ENCODE data around the gene SHROOM3.

SHROOM3 gene

DNA sequence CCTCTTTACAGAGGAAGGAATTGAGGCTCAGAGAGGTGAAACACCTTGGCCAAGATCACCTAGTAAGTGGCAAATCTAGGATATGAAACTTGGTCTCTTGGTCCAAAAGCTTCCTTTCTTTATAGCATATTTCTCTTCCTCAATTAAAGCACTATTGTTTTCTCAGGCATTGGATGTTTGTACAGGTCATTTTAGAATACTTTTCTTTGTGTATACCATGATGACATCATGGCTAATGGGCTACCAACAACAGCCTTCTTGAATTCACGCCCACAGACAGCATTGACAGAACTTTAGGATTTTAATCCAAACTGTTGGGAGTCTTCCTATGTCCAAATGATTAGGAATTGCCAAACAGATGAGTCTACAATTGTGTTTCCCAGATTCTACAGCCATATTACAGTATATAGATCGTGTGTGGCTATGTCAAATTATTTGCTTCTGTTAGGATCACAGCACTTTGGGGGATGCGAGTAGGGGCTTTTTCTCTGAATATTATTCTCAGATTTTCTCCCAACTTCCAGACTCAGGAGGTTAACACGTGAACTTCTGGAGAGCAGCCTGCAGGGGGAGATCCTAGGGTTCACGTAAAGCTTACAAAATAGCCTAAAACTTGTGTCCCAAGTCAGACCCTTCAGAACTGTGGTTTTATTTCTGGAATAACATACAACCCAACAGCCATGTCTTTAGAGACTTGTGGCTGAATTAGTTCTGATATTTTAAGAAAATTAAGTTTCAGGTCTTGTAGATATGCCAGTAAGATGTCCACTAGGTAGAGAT lies 191.8 kb downstream of the SHROOM3 start:
- DNase-seq: no peak

DNA sequence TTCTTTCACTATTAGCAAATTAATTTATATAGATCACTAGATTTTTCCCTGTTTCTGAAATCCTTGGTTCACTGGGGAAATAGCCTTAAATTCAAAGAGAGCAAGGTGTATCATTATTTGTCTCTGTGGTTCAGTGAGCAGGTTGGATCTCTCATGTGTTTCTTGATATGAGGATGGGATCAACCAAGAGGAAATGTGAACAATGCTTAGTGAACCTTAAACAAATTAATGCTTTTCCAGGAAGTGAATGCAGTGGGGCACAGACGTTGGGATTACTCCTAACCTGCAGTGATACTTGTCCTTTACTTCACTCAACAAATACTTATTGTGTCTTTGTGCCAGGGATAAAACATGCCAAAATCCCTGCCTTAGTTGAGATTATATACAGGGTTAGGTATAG lies 193.2 kb downstream of the SHROOM3 start:
- DNase-seq: no peak

DNA sequence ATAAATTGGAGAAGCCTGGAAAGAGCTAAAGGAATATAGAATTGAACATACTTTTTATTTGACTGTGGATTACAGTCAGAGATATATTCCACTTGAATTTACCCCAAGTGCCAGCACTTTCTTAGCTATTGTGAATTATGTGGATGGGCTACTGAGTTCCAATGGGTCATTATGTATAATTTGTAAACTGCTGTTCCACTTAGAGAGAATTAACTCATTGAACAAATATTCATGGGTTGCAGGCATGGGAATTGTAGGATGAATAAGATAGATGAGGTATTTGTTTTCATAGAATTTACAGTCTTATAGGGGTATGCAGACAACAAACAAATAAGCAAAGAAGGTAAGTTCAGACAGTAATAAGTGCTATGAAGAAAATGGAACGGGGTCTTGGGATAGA lies 195.7 kb downstream of the SHROOM3 start:
- no peak for DNase-seq

DNA sequence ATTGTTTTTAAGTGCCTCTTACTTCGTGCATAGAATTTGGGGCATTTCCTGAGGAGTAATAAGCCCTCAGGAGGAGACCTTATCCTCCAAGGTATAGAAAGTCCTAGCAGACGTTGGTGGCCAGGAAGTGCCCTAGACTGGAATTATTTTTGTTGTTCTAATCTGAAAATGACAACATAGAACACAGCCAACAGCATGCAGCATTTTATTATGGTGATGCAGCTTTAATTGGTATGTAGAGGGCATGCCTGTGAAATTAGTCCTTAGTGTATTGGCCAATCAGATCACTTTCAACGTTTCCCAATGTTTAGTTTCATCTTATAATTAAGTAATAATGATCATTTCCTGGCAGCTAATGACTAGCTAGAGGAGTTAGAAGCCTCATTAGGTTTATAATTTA lies 199.2 kb downstream of the SHROOM3 start:
- DNase-seq: no peak

DNA sequence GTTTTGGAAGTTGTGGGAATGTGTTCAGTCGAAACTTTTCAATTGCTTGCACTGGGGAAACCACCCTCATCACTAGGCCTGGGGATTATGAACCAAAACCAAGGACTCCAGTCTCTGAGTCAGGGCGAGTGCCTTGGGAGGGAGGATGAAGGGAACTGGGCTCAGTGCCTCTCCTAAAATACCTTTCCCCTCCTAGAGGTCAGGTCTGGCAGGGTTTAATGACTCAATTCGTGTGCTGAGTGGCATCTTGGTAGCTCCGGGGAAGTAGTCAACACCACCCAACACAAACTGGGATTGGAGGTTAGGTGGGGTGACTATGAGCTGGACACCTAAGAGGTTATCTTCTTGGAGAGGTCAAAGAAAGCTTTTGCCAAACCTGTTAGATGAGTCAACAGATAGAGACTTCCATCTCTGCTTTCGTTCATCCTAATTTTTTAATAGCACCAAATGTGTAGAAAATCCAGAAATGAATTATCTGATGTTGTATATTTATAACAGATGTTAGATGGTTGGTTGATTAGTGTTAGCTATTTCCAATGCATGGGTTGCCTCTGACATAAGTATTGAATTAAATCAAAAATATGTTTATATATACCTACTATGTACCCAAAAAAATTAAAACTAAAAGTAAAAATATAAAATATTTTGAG lies 202.8 kb downstream of the SHROOM3 start:
- no peak for DNase-seq

DNA sequence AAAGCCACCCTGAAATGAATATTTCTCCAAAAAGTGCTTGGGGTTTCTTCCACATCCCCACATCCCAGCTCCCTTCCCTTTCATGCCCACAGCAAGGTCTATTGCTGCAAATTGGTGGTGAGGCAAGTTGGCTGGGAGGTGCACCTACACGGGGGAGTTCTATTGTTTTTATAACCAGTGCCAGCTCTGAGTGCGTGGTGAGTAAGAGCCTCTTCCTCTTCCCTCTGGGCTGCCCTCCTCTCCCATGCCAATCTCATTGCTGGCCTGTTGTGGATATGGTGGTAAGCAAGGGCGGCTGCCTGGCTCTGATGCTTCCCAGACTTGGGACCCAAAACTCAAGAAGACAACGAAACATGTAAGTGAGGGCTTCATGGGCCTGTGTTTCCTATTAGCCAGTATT lies 204.3 kb downstream of the SHROOM3 start:
- no peak for DNase-seq

DNA sequence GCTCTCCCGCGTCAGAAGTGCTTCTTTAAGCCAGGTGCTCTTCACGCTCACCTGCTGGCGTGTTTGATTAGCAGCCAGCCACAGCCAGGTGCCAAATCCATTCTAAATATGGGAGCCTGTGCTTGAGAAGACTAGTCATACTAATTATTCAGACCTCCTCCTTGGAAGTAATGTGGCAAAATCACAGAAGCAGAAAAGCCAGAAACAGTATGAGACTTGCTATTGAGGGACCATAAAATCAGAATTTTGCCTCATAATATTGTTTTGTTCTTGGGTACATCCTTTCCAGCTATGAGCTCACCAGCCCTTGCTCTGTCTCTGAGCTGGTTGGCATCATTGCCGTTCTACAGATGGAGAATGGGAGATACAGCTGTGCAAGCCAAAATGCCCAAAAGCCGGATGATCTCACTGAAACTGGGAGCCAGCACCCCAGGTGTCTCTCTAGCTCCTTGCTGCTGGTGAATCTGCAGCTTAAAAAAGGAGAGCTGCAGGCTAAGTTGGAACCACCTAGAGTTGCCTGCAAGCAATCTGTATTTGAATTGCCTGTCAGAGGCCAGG lies 205.4 kb downstream of the SHROOM3 start:
- peak in 2 of 14 donors; percentile 26 to 97 for DNase-seq

DNA sequence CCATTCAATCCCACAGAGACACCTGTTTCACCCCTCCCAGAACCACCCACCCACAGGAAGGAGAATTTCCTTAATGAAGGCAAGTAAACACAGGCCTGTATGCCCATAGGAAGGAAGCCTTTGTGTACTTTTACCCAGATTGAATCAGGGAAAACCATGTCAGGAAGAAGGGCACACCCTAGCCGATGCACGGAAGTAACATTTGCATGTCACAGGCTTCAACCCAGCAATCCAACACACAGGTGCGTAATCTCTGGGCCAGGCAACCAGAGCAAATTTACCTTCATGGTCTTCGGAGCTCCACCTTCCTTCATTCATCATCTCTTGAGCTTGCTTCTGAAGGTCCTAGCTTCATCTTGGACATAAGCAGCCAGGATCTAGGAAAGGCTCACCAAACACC lies 206.3 kb downstream of the SHROOM3 start:
- DNase-seq: peak in 1 of 14 donors; percentile 32

DNA sequence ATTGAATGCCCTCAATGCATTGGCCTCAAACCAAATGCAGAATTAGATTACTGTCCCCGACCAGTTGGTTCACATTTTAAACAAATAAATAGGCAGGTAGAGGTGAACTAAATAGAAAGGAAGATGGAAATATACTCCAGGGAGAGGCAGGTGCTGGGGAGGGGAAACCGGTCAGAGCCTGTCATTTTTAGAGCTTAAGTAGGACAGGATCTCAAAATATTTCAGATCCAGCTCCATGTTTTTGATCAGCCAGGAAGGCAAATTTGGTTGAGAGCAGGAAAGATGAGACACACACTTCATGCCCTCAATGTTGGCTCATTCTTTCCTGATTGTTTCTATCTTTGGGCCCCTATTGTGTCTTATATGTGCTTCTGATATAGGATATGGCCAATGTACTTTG lies 206.7 kb downstream of the SHROOM3 start:
- no peak for DNase-seq

DNA sequence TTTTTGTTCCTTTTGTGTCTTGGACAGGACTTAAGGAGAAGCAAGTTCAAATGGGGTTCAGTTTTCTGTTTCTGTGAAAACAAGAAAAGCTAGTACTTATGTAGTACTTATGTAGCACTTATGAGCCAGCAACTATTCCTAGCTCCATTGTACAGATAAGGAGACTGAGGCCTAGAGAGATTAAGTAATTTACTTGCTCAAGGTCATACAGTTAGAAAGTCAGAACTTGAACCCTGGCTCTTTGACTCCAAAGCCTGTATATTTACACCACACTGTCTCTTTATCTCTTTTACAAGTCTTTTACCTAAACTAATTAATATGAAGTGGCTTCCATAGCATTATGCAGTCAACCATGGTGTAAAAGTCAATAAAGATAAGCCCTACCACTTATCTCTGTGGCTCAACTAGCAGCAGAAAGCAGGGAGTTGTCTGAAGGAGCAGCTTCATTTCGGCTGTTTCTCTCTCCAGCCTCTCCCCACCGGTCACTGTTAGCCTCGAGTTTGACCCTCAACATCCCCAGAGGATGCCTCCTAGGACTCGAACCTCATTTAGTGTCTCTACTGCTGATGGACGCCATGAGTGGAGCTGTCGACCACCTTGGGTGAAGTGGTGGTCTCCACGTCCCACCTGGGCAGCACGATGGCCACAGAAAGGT lies 209.9 kb downstream of the SHROOM3 start:
- no peak for DNase-seq

DNA sequence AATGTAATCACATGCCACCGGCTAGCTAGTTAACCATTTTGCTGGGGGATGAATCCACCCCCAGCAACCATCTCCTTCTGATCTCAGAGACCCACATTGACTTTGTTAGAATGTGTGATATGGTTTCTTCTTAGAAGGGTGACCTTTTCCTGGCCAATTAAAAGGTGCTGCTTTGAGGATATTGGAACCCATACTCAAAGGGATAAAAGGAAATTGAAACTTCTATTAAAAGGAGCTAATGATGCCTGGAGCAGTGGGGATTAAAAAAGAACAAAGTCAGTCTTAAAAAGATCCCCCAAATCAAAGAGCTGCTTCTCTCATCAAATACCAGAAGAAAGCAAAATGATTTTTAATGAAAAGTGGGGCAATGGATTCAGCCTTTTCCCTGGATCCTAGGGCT lies 214.1 kb downstream of the SHROOM3 start:
- DNase-seq: no peak

DNA sequence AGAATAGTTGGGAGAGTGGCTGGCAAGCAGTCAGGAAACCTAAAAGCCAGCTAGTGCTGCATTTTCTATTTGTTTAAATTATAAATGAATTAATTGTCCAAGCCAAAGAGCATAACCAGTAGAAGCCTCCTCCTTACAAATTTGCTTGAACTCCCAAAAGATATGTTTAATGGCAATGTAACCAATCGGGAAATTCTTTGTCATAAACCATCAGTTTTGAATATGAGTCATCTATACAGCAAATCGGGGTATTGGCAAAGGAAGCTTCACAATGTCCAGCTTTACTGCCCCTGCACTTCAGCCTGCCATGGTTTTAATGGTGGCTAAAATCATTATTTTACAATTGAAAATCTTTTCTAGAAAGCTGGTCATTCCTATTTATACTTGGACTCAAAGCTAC lies 216.6 kb downstream of the SHROOM3 start:
- DNase-seq: no peak

DNA sequence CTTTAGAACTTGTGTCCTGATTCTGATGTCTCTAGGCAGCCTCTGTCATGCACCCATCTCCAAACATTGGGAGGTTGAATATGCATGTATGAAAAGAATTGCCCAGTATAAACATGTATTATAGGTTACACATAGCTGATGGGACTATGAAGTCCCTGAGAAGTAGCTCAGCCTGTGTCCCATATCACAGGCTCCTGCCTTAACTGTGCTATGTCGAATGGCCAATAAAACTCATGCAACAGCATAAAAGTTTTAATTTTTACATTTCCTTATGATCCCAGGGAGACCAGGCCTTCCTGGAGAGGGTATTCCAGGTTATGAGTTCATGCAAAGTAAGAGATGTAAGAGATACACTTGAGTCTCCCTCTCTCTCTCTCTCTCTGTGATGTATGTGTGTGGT lies 217.4 kb downstream of the SHROOM3 start:
- no peak for DNase-seq

DNA sequence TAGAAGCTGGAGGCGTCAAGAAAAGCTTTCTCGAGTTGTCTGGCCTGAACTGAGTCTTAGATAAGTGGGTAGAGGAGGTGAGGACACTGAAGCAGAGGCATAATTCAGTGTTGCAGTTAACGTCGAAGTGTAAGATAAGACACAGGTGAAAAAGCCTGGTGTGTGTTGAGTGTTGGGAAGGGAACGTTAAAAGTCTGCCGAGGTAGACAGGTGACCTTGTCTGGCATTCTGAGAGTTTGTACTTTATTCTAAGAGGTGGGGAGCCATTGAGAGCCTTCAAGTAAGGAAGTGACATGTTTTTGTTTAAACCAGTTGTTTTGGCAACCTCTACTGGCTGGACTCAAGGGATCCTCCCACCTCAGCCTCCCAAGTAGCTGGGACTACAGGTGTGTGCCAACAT lies 219.1 kb downstream of the SHROOM3 start:
- no peak for DNase-seq

DNA sequence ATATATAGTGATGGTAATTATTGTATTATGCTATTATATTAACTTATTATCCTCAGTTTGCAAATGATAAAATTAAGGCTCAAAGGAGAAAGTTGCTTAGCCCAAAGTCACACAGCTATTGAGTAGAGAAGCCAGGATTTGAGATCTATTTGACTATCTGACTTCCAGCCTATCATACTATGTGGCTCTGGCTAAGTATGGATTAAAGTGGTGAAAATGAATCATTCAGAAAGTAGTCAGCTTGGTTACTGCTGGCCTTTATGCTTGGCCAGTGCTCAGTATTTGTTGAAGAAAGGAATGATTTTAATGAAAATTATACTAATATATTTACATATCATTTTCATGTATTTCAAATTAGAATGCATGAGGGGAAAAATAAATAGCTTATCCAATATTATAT lies 219.8 kb downstream of the SHROOM3 start:
- DNase-seq: no peak

DNA sequence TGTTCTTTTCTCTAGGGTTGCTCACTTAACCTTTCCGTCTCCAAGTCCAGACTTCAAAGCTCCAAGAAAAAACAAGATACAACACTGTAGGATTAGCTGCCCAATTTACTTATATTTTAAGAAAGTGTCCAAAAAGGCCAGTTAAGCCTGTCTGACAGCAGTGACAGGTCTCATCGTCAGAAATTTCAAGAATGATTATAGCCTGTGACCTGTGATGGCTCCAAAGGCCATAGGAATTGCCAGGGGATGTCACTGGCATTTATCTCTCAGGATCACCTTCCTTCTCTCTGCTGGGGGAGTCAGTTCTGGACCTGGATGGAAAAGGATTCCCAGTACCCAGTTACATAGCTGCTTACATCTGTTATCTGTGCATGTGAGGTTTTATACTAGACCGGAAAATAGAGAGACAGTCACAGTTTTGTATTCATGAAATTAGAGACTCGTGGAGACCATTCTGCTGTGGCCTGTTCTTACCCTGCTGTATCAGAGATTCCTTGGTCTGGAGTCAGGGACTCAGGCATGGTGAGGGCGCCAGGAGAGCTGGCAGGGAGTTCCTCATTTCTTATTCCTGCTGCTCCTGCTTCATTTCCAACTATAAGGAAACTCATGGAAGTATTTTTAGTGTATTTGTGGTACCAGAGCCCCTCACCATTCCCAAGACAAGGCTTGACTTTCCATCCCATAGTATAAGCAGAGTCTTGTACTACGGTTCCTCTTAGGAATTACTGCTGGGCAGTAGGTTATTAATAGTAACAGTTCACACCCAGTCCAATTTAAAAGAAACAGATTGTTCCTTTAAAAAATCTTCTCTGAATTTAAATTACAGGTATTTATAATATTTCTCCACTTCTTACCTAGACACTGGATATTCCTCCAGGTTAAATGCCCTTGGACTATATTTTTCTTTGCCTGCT lies 220.8 kb downstream of the SHROOM3 start:
- peak in 1 of 14 donors; percentile 32 for DNase-seq

DNA sequence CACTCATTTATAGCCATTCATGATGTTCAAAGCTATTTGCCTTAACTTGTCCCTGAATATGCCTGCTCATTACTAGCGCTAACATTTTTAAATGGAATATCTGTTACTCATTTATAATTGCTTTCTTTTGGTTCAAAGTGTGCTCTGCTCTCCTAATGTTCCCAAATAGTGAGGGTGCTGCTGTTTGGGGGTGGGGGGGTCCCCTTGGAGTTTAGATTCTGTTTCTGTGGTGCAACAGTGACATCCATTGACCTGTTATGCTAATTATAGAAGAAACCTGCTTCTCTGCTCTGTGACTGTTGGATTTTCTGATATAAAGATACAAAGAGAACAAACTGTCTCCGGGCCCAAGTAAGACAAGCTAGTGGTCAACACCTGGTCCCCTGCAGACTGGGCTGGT lies 222.4 kb downstream of the SHROOM3 start:
- DNase-seq: no peak

DNA sequence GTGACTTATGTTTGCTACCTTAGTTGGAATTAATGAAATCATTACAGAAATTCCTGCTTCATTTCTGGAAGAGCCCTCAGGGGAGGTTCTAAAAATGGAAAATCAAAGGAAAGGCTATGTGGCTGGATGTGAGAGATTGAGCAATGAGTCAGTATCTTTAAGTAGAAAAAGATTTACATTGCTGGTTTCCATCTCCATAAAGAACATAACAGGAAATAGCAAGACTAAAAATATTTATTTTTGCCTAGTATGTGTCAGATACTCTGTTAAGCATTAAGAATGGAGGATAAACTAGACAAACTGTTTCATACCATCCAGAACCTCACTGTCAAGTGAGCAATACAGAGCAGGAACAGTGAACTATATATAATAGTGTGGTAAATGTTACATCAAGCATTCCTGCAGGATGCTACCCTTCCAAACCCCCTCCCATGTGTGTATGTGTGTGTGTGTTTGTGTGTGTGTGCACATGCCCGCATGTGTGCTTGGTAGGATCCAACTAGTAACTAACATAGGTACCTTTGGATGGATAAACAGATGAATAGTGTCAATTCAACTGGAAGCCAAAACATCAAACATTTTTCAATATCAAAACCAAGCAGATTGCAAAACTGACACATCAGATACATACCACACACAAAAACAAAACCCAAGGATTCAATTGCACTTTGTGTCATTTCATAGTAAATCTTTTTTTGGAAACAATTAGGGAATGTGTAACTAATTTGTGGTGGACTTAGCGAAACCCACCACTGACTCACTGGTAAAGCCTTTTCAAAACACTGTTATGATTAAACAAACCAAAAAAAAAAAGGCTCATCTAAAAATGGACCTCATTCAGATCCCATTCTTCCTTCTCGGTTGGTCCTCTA lies 223.4 kb downstream of the SHROOM3 start:
- DNase-seq: no peak

DNA sequence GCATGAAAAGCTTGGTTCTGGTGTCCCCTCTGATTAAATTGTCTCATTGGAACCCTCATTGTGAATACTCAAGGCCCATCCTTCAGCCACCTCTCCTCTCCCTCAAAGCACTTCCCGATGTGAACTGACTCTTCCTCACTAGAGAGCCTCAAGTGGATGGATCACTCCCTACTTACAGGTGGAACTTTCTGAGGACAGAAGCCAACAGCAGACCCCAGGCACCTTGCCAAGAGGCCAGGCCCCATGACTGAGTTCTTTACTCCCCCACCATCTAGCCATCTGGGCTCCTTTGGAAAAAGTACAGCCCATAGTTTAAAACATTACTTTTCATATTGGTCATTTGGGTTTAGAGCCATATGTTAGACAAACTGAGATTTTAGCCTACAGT lies 224.1 kb downstream of the SHROOM3 start:
- no peak for DNase-seq

DNA sequence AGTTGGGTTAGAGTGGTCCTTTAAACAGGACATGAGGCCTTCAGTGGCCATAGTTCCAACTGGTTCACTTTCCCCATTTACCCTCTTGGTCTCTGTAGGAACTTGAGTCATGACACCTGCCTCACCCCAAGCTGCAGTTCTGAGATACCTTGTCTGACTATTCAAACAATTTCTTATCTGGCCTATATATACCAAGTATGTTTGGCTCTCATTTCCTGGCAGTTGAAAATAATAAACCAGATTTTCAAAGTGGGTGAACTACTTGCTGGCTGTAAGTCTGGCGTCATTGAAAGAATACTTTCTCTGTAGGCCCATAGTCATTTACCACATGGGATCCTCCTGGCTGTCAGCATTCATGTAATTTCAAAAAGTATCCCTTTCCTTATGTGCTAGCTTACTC lies 228.8 kb downstream of the SHROOM3 start:
- DNase-seq: no peak

DNA sequence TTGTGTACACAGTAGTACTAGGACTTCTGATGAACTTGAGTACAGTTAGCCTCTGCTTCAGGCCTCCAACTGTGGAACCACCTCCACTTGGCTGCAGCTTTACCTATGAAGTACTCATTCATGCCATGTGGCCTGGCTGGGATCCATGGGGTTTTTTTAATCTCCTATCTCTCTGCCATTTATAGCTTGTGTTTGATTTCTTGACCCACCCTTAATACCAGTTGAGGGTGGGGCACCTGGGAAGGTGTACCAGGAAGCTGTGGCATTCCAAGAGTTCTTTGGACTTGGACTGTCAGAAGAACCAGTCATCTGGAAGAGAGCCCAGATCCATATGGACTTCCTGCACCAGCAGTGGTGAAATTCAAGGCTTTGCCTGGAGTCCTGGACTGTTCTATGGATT lies 230.1 kb downstream of the SHROOM3 start:
- no peak for DNase-seq
